Karpas-422 (cell line): Measurements from ENCODE around the gene SLC28A3. TPM values are rescaled to one million over a fixed set of nuclear protein-coding genes. Genes with fewer than 3 reads are reported as not detected.
"Not testable (repeated sequence)": the region's sequence is repeated elsewhere in the genome, so short reads cannot be mapped to it uniquely, and the experiment has no call there.

Experiments used
- DNase-seq: peaks from one replicate; pipeline ENCODE4 v3.0.0-alpha.2; 2015
- H2AFZ ChIP-seq: fragments of 200-600 bp; sonication (generic); 2 replicates; pipeline ENCODE4 v1.6.1; 2014; ENCODE audit warnings: antibody characterized with exemption, low read length, mixed read lengths
- H3K27ac ChIP-seq: fragments of 200-600 bp; sonication (generic); 2 replicates; pipeline ENCODE4 v1.5.1; 2014; ENCODE audit warnings: mild to moderate bottlenecking, low read length, moderate library complexity
- H3K27me3 ChIP-seq: fragments of 200-600 bp; sonication (generic); 2 replicates; pipeline ENCODE4 v1.6.1; 2014; ENCODE audit warnings: low read length, mixed read lengths
- H3K36me3 ChIP-seq: fragments of 200-600 bp; sonication (generic); 2 replicates; pipeline ENCODE4 v1.6.1; 2014; ENCODE audit warnings: low read length, mixed read lengths; ENCODE audit not compliant: insufficient read depth
- H3K4me1 ChIP-seq: fragments of 200-600 bp; sonication (generic); 2 replicates; pipeline ENCODE4 v1.6.1; 2014; ENCODE audit warnings: mild to moderate bottlenecking, low read length, mixed read lengths
- H3K4me2 ChIP-seq: fragments of 200-600 bp; sonication (generic); 2 replicates; pipeline ENCODE4 v1.6.1; 2014; ENCODE audit warnings: low read length, low read depth, mild to moderate bottlenecking; ENCODE audit not compliant: poor library complexity, severe bottlenecking
- H3K4me3 ChIP-seq: fragments of 200-600 bp; sonication (generic); 2 replicates; pipeline ENCODE4 v1.5.1; 2014; ENCODE audit warnings: mild to moderate bottlenecking, antibody characterized with exemption, low read length, mixed read lengths
- H3K79me2 ChIP-seq: fragments of 200-600 bp; sonication (generic); 2 replicates; pipeline ENCODE4 v1.6.1; 2014; ENCODE audit warnings: mild to moderate bottlenecking, low read length, mixed read lengths
- H3K9ac ChIP-seq: fragments of 200-600 bp; sonication (generic); 2 replicates; pipeline ENCODE4 v1.6.0; 2014; ENCODE audit warnings: low read length
- H3K9me2 ChIP-seq: fragments of 200-600 bp; sonication (generic), shearing (Covaris generic); replicated peaks from 2 replicates; pipeline ENCODE4 v1.6.0; 2014; ENCODE audit warnings: mild to moderate bottlenecking, low read length, moderate library complexity; ENCODE audit not compliant: insufficient read depth
- H3K9me3 ChIP-seq: fragments of 300-700, 200-600 bp; sonication (generic); 2 replicates; pipeline ENCODE4 v1.6.1; 2014; ENCODE audit warnings: low read length, mixed read lengths
- H4K20me1 ChIP-seq: fragments of 200-600 bp; sonication (generic); 2 replicates; pipeline ENCODE4 v1.6.1; 2014; ENCODE audit warnings: mild to moderate bottlenecking, antibody characterized with exemption, low read length, low read depth; ENCODE audit not compliant: insufficient read depth
- total RNA-seq: library from RNA; depleted of rRNA; stranded (reverse); fragments of >200 nt; shearing (Covaris generic); gene quantifications from 2 replicates; pipeline ENCODE4 v1.2.3, GENCODE V29; 2014; ENCODE audit warnings: low replicate concordance; rRNA removed

SLC28A3 gene
- not detected in 2 replicates for total RNA-seq

- Histone ChIP-seq H2AFZ (no peak within 1 kb of the TSS), H3K4me2 (no peak within 1 kb of the TSS), H3K36me3 (no peaks in the 10 kb centered on the region), H4K20me1 (no peaks in the 10 kb centered on the region), H3K9ac (no peak within 1 kb of the TSS), H3K4me3 (no peak within 1 kb of the TSS), H3K79me2 (no peaks in the 10 kb centered on the region), H3K9me3 (no peaks in the 10 kb centered on the region), H3K27ac (no peak within 1 kb of the TSS), H3K27me3 (no peaks in the 10 kb centered on the region), H3K4me1 (no peaks in the 10 kb centered on the region), H3K9me2 (no peaks in the 10 kb centered on the region)
- no peak for DNase-seq
Measured at GRCh38 chr9:84340535-84340934, at the start of gene SLC28A3. SLC28A3 (minus strand) TSS chr9:84340758; CDS start chr9:84340633, 125 bp downstream.

GRCh38 chr9:84390254-84390653, 49.7 kb upstream of the SLC28A3 start:
- H3K4me3 ChIP-seq, DNase-seq, H4K20me1 ChIP-seq, H3K27ac ChIP-seq, H3K9me2 ChIP-seq, H3K79me2 ChIP-seq, H3K36me3 ChIP-seq, H3K4me2 ChIP-seq, H2AFZ ChIP-seq, H3K4me1 ChIP-seq, H3K27me3 ChIP-seq, H3K9me3 ChIP-seq, H3K9ac ChIP-seq: not testable (repeated sequence)

- Histone ChIP-seq H4K20me1 (no peaks in the 10 kb centered on the region), H3K9me2 (no peaks in the 10 kb centered on the region), H3K36me3 (no peaks in the 10 kb centered on the region), H3K79me2 (no peaks in the 10 kb centered on the region), H3K27ac (no peak overlapping the region), H3K4me3 (no peak overlapping the region), H3K4me1 (no peaks in the 10 kb centered on the region), H3K4me2 (no peak overlapping the region), H3K9ac (no peak overlapping the region), H3K9me3 (no peaks in the 10 kb centered on the region), H2AFZ (no peak overlapping the region), H3K27me3 (no peaks in the 10 kb centered on the region)
- DNase-seq = no peak
Measured at GRCh38 chr9:84387821-84388220, 47.3 kb upstream of the SLC28A3 start.

- H3K79me2 ChIP-seq = no peaks in the 10 kb centered on the region
- no peak overlapping the region for H3K4me3 ChIP-seq
- H3K4me2 ChIP-seq = no peak overlapping the region
- no peak overlapping the region for H2AFZ ChIP-seq
- H3K27me3 ChIP-seq = no peaks in the 10 kb centered on the region
- no peaks in the 10 kb centered on the region for H3K9me2 ChIP-seq
- H3K9me3 ChIP-seq = no peaks in the 10 kb centered on the region
- no peaks in the 10 kb centered on the region for H3K4me1 ChIP-seq
- H3K36me3 ChIP-seq = no peaks in the 10 kb centered on the region
- no peak overlapping the region for H3K27ac ChIP-seq
- no peaks in the 10 kb centered on the region for H4K20me1 ChIP-seq
- H3K9ac ChIP-seq = no peak overlapping the region
- no peak for DNase-seq
Measured at GRCh38 chr9:84386753-84387152, 46.2 kb upstream of the SLC28A3 start.

GRCh38 chr9:84385386-84386040, 45.0 kb upstream of the SLC28A3 start:
- no peaks in the 10 kb centered on the region for H3K4me1 ChIP-seq
- H3K9me2 ChIP-seq = no peaks in the 10 kb centered on the region
- H3K27ac ChIP-seq = no peak overlapping the region
- no peaks in the 10 kb centered on the region for H3K36me3 ChIP-seq
- no peaks in the 10 kb centered on the region for H3K79me2 ChIP-seq
- H4K20me1 ChIP-seq = no peaks in the 10 kb centered on the region
- H3K4me2 ChIP-seq = no peak overlapping the region
- H3K9ac ChIP-seq = no peak overlapping the region
- H3K4me3 ChIP-seq = no peak overlapping the region
- no peaks in the 10 kb centered on the region for H3K9me3 ChIP-seq
- H2AFZ ChIP-seq = no peak overlapping the region
- H3K27me3 ChIP-seq = no peaks in the 10 kb centered on the region
- no peak for DNase-seq

GRCh38 chr9:84384617-84385016, 44.1 kb upstream of the SLC28A3 start:
- Histone ChIP-seq H3K4me1 (no peaks in the 10 kb centered on the region), H2AFZ (no peak overlapping the region), H4K20me1 (no peaks in the 10 kb centered on the region), H3K4me2 (no peak overlapping the region), H3K27ac (no peak overlapping the region), H3K9me2 (no peaks in the 10 kb centered on the region), H3K36me3 (no peaks in the 10 kb centered on the region), H3K27me3 (no peaks in the 10 kb centered on the region), H3K79me2 (no peaks in the 10 kb centered on the region), H3K9ac (no peak overlapping the region), H3K4me3 (no peak overlapping the region), H3K9me3 (no peaks in the 10 kb centered on the region)
- DNase-seq = no peak

GRCh38 chr9:84383178-84383577, 42.6 kb upstream of the SLC28A3 start:
- DNase-seq = no peak
- no peaks in the 10 kb centered on the region for H3K36me3 ChIP-seq
- H3K27me3 ChIP-seq = no peaks in the 10 kb centered on the region
- H3K4me2 ChIP-seq = no peak overlapping the region
- no peaks in the 10 kb centered on the region for H3K9me2 ChIP-seq
- H3K9me3 ChIP-seq = no peaks in the 10 kb centered on the region
- H3K4me3 ChIP-seq = no peak overlapping the region
- H3K4me1 ChIP-seq = no peaks in the 10 kb centered on the region
- H2AFZ ChIP-seq = no peak overlapping the region
- no peak overlapping the region for H3K9ac ChIP-seq
- H3K79me2 ChIP-seq = no peaks in the 10 kb centered on the region
- no peaks in the 10 kb centered on the region for H4K20me1 ChIP-seq
- no peak overlapping the region for H3K27ac ChIP-seq

GRCh38 chr9:84382720-84383119, 42.2 kb upstream of the SLC28A3 start:
- Histone ChIP-seq H4K20me1 (no peaks in the 10 kb centered on the region), H3K4me3 (no peak overlapping the region), H3K9me3 (no peaks in the 10 kb centered on the region), H3K4me2 (no peak overlapping the region), H3K27me3 (no peaks in the 10 kb centered on the region), H3K36me3 (no peaks in the 10 kb centered on the region), H3K9me2 (no peaks in the 10 kb centered on the region), H3K79me2 (no peaks in the 10 kb centered on the region), H3K27ac (no peak overlapping the region), H2AFZ (no peak overlapping the region), H3K9ac (no peak overlapping the region), H3K4me1 (no peaks in the 10 kb centered on the region)
- DNase-seq = no peak
